GM19193 (cell line): ENCODE data around the gene TCP10L.

Experiments
- POLR2A ChIP-seq: IDR thresholded peaks from 4 replicates; pipeline ENCODE4 v1.6.1; 2011; ENCODE audit not compliant: insufficient read depth, insufficient read length; ENCODE audit errors: extremely low read depth

The TCP10L gene

GRCh38 chr21:32566741-32567389 is 18.5 kb downstream of the TCP10L start:
- no peak for TF ChIP-seq POLR2A

DNA sequence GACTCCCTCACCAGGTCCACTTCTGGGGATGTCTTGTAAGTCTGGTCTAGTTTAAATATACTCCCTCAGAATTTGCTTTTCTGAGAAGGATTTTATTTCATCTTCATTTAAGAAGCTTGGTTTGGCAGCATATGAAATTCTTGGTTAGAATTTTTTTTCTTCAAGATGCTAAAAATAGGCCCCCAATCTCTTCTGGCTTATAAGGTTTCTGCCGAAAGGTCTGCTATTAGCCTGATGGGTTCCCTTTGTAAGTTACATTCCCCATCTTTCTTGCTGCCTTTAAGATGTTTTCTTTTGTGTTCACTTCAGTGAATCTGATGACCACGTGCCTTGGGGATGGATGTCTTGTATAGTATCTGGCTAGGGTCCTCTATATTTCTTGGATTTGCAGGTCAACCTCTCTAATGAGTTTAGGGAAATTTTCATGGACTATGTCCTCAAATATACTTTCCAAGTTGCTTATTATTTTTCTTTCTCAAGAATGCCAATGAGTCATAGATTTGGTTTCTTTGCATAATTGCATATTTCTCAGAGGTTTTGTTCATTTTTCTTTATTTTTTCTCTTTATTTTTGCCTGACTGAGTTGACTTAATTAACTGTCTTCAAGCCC is 19.4 kb downstream of the TCP10L start:
- no peak for TF ChIP-seq POLR2A

DNA sequence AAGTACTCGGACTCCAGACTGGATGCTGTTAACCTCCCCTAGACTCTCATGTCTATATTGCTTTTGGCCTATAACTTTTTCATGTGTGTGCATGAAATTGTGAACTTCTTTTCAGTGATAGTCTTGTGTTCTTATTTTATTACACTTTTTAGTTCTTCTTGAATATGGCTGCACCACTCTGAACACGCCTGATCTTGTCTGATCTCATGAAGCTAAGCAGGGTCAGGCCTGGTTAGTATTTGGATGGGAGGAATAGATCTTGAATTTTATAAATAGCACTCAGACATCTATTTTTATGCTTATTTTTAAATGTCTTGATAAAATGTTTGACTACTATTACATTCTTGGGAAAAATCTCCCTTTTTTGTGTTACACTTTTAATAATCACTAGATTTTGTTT is 22.4 kb downstream of the TCP10L start:
- no peak for TF ChIP-seq POLR2A

DNA sequence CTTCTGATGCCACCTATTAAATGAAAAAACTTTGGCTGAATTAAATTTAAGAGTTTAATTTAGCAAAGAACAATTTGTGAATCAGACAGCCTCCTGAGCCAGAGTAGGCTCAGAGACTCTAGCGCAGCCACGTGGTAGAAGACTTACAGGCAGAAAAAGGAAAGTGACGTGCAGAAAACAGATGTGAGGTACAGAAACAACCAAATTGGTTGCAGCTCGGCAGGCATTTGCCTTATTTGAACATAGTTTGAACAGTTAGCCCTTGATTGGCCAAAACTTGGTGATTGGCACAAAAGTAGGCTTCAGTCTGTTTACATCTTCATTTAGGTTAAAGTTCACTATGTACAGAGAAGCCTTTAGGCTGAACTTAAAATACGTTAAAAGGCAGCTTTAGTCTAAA is 22.9 kb downstream of the TCP10L start:
- no peak for TF ChIP-seq POLR2A

GRCh38 chr21:32560896-32561295 is 24.4 kb downstream of the TCP10L start:
- no peak for TF ChIP-seq POLR2A

DNA sequence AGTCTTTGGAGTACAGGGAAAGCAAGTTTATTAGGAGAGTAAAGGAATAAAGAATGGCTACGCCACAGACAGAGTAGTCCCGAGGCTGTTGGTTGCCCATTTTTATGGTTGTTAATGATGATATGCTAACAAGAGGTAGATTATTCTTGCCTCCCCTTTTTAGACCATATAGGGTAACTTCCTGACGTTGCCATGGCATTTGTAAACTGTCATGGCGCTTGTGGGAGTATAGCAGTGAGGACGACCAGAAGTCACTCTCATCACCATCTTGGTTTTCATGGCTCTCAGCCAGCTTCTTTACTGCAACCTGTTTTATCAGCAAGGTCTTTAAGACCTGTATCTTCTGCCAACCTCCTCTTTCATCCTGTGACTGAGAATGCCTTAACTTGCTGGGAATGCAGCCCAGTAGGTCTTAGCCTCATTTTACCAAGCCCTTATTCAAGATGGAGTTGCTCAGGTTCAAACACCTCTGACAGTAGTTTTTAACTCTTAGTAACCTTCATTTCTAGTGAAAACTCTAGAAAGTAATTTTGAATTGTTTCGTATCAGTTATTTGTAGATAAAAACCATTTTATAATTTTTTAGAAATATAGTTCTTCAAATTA is 26.2 kb downstream of the TCP10L start:
- no peak for TF ChIP-seq POLR2A

DNA sequence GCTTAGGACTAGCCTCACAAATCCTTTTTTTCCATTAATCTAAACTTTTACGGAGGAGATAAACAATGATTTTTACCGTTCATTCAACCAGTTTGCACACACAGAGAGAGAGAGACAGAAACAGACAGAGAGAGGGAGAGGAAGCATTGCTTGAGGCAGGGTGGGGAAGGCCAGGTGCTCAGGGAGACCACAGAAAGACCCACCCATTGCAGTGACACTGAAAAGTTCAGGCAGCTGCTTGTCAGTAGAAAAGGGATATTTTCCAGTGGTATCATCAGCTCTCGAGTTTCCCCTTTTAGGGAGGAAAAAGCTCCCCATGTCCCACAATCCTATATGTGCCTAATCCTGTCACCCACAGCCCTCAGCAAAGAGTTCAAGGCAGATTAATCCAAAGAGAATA is 27.2 kb downstream of the TCP10L start:
- no peak for TF ChIP-seq POLR2A

- no peak for TF ChIP-seq POLR2A
Observed at GRCh38 chr21:32554832-32555638, 30.3 kb downstream of the TCP10L start.

DNA sequence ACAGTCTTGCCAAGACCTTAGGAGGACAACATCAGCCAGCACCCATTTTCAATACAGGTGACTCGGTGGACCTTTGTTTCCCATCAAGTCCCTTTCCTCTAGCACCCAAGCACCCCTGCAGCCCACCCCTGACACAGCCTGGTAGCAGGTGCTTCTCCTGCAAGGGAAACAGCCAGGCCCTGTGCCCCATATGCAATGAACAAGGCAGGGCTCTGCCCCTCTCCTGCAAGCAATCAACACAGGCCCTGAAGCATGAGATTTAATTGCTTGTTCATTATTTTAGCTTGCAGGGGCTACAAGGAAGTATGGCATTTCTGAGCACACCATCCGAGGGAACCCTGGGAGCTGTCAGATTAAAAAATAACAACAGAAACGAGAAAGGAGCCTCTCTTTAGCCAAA is 35.4 kb downstream of the TCP10L start:
- no peak for TF ChIP-seq POLR2A

GRCh38 chr21:32549440-32549839 is 35.9 kb downstream of the TCP10L start:
- no peak for TF ChIP-seq POLR2A

- no peak for TF ChIP-seq POLR2A
Observed at GRCh38 chr21:32548978-32549377, 36.3 kb downstream of the TCP10L start.

DNA sequence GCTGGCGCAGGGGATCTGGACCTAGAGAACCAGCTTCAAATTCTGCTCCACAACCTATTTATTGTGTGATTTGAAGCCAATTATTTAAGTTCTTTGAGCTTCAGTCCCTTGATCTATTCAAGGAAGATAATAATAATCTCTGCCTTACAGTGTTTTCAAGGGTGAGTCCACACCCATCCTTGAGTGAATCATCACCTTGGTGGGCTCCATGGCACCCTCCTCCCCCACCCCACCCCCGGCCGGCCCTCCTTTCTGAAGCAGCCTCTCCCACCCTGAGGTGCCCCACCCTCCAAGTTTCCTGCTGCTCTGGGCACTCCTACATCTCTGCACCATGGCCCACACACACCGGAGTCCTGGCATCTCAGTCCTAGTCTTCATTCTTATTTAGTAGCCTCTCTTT is 38.3 kb downstream of the TCP10L start:
- TF ChIP-seq POLR2A, result no peak

DNA sequence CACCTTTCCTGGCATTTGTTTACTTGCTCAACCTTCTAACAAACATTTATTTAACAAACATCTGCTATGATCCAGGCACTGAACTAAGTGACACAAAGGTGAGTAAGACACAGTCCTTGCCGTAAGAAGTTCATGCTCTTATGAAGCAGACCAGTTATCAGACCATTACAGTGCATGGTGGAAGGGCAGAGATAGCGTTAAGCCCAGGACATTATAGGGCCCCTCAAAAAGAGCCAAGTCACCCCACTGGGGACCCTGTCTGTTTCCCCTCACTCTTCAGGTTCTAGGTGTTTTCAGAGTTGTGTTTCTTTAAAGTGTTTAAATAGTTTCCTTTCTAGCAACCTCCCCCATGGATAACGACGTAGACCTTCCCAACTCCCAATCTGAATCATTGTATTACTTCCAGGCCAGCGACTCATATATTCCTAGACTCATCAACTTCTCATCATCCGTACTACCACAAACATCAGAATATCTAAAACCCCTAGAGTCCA is 39.3 kb downstream of the TCP10L start:
- TF ChIP-seq POLR2A, result no peak

- no peak for TF ChIP-seq POLR2A
Observed at GRCh38 chr21:32544697-32545096, 40.6 kb downstream of the TCP10L start.

DNA sequence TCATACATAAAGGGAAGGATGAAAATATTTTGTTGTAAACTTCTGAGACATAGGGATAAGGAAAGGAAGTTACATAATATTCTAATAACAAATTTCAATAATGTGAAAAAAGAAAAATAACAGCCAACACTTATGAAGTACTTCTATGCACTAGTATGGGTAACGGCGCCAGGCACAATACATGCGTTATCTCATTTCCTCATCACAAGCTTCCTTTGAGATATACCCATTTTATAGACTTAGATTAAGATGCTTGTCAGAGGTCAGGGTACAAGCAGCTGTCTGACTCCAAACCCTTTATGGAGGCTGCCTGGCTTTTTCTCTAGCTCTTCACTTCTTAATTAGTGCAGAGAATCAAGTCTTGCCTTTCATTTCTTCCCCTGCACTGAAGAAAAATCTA is 41.3 kb downstream of the TCP10L start:
- TF ChIP-seq POLR2A, result no peak
